Fibroblast of mammary gland (primary cell): ENCODE results near the gene PRSS50.

ENCODE experiments used
- DNase-seq: peaks from one replicate; pipeline ENCODE4 v3.0.0-alpha.2; 2010; ENCODE audit warnings: low read depth
- H3K4me3 ChIP-seq: 2 replicates; pipeline ENCODE4 v1.5.1; 2011; ENCODE audit warnings: low read depth, mild to moderate bottlenecking, low read length, moderate library complexity; ENCODE audit not compliant: control insufficient read depth
- TF ChIP-seq, protein P1 (sequence below): conservative IDR thresholded peaks from 2 replicates; pipeline ENCODE4 v1.5.1; 2011; ENCODE audit warnings: low read depth, low read length, inconsistent platforms; ENCODE audit not compliant: control insufficient read depth, insufficient read depth

PRSS50 gene

GRCh38 chr3:46695962-46696894, 21.4 kb downstream of the PRSS50 start:
- no peak overlapping the region for H3K4me3 ChIP-seq
- TF ChIP-seq, protein P1, sequence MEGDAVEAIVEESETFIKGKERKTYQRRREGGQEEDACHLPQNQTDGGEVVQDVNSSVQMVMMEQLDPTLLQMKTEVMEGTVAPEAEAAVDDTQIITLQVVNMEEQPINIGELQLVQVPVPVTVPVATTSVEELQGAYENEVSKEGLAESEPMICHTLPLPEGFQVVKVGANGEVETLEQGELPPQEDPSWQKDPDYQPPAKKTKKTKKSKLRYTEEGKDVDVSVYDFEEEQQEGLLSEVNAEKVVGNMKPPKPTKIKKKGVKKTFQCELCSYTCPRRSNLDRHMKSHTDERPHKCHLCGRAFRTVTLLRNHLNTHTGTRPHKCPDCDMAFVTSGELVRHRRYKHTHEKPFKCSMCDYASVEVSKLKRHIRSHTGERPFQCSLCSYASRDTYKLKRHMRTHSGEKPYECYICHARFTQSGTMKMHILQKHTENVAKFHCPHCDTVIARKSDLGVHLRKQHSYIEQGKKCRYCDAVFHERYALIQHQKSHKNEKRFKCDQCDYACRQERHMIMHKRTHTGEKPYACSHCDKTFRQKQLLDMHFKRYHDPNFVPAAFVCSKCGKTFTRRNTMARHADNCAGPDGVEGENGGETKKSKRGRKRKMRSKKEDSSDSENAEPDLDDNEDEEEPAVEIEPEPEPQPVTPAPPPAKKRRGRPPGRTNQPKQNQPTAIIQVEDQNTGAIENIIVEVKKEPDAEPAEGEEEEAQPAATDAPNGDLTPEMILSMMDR = no peak
- peak; percentile 23 for DNase-seq

GRCh38 chr3:46695177-46695961, 22.3 kb downstream of the PRSS50 start:
- no peak overlapping the region for H3K4me3 ChIP-seq
- TF ChIP-seq, protein P1 = peak; percentile 30
- peak; percentile 25 for DNase-seq

DNA sequence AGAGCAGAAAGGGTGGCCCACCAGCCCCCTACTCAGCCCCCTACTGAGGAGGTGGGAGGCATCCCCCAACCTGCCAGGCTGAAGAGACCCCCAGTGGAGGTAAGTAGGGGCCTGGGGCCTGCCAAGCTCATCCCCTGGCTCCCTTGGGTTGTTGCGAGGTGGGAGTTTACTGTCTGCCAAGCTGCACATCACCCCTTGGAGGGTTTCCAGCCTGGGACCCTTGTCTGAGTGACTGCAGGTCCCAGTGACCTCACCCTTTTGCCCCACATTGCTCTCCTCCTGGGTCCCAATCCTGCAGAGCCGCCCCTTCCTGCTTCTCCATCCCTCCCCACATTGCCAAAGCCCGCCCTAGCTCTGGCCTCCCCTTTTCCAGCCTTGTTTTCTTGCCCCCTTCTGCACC, 23.1 kb downstream of the PRSS50 start:
- no peak for DNase-seq
- TF ChIP-seq, protein P1 = no peak
- no peak overlapping the region for H3K4me3 ChIP-seq

- peak; percentile 12 for DNase-seq
- peak overlapping the region; percentile 12 for H3K4me3 ChIP-seq
- TF ChIP-seq, protein P1 = no peak
These were observed 23.8 kb downstream of the PRSS50 start for GRCh38 chr3:46693892-46694226.

DNA sequence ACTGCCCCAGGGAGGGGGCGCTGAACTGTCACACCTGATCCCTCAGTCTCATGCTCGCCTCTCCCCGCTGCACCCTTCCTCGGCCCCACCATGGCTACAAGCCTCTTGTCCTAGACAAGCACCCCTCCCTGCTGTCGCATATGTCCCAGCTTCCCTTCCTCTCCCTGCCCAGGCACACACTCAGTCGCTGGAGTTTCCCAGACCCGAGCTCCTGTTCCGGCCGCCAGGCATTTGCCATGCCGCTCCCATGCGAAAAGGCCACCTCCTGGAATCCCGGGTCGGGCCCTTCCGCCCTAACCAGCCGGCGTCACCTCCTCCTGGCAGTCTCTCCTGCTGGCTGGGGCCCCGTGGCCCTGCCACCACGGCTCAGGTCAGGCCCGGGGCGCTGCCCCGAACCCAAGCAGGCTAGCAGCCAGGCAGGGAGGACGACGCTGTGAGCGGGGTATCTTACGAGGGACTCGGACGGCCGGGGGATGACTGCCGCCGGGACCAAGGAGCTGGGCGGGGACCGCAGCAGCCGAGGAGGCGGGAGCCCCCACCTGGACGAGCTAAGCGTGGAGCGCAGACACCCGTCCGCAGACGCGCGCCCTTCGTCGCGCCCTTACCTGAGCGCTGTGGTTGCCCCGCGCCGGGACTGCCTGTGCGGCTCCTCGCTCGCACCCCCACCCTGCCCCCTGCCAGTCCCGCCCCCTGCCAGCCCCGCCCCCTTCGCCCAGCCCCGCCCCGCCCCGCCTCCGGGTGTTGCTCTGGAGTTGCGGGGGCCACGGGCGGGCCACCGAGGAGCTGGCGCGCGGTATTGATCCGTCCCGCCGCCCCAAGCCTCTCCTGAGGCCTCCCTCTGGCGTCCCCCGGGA, 24.4 kb downstream of the PRSS50 start, which contains the start of gene ALS2CL:
Gene ALS2CL, minus strand, starts transcription at position 642 of the 854 bp plus-strand sequence. CDS start 4,239 bp downstream, outside the sequence.
- DNase-seq = no peak
- TF ChIP-seq, protein P1 = no peak
- H3K4me3 ChIP-seq = peak within 1 kb of the TSS; percentile 41

- no peak overlapping the region for H3K4me3 ChIP-seq
- TF ChIP-seq, protein P1 = no peak
- no peak for DNase-seq
These were observed 25.1 kb downstream of the PRSS50 start for GRCh38 chr3:46692566-46692990.
